SIG-M5 (cell line): ENCODE measurements around the gene UIMC1.

Source experiments
- DNase-seq: peaks from one replicate; lab custom pipeline; 2025; lab: John Stamatoyannopoulos, UW

UIMC1 gene

GRCh38 chr5:176869501-176870109, 137.0 kb downstream of the UIMC1 start:
- DNase-seq: no peak

- no peak for DNase-seq
Measured at GRCh38 chr5:176868731-176869130, 137.8 kb downstream of the UIMC1 start.

GRCh38 chr5:176868126-176868525, 138.5 kb downstream of the UIMC1 start:
- no peak for DNase-seq

GRCh38 chr5:176866707-176867310, 139.8 kb downstream of the UIMC1 start:
- DNase-seq: no peak

- DNase-seq: no peak
Measured at GRCh38 chr5:176865964-176866363, 140.6 kb downstream of the UIMC1 start.

GRCh38 chr5:176864755-176865154, 141.8 kb downstream of the UIMC1 start:
- DNase-seq: no peak

GRCh38 chr5:176863765-176864098, 142.8 kb downstream of the UIMC1 start:
- no peak for DNase-seq

- DNase-seq: no peak
Measured at GRCh38 chr5:176863041-176863764, 143.4 kb downstream of the UIMC1 start.

GRCh38 chr5:176862330-176862995, 144.1 kb downstream of the UIMC1 start:
- no peak for DNase-seq

- DNase-seq: no peak
Measured at GRCh38 chr5:176861276-176861675, 145.3 kb downstream of the UIMC1 start.

- DNase-seq: no peak
Measured at GRCh38 chr5:176860381-176860780, 146.2 kb downstream of the UIMC1 start.

- DNase-seq: no peak
Measured at GRCh38 chr5:176859916-176860315, 146.7 kb downstream of the UIMC1 start.

GRCh38 chr5:176857894-176858273, 148.7 kb downstream of the UIMC1 start:
- no peak for DNase-seq

- DNase-seq: no peak
Measured at GRCh38 chr5:176857216-176857893, 149.2 kb downstream of the UIMC1 start.

GRCh38 chr5:176856746-176857145, 149.8 kb downstream of the UIMC1 start:
- DNase-seq: no peak

GRCh38 chr5:176855598-176855997, 151.0 kb downstream of the UIMC1 start:
- no peak for DNase-seq
